Stimulated activated CD4-positive, alpha-beta T cell treated with anti-CD3 and anti-CD28 coated beads, Interleukin-1b, Interleukin-23, amount 100 ng/mL, for 24 hours (primary cell): ENCODE data around the gene URAD.

Source experiments
- DNase-seq, 4 experiments: peaks; one replicate each; pipeline ENCODE4 v3.0.0-alpha.2; 2020; ENCODE audit warnings: low read depth in 4 of 4, low spot score in 1 of 4

URAD gene

GRCh38 chr13:28000567-28000966 is 12.1 kb upstream of the URAD start:
- DNase-seq = no peak

- no peak for DNase-seq
Measured at GRCh38 chr13:27997904-27998522, 9.5 kb upstream of the URAD start.

- no peak for DNase-seq
Measured at GRCh38 chr13:27991881-27992280, 3.4 kb upstream of the URAD start.

- DNase-seq = no peak
Measured at GRCh38 chr13:27985600-27985999, 2.9 kb downstream of the URAD start.

GRCh38 chr13:27982361-27982760 is 6.1 kb downstream of the URAD start:
- DNase-seq = no peak

- no peak for DNase-seq
Measured at GRCh38 chr13:27981006-27981708, 7.3 kb downstream of the URAD start.

GRCh38 chr13:27980280-27980998 is 8.1 kb downstream of the URAD start:
- no peak for DNase-seq

GRCh38 chr13:27979765-27980279 is 8.7 kb downstream of the URAD start:
- DNase-seq = no peak

GRCh38 chr13:27979001-27979643 is 9.4 kb downstream of the URAD start:
- no peak for DNase-seq

- no peak for DNase-seq
Measured at GRCh38 chr13:27978301-27978968, 10.1 kb downstream of the URAD start.

GRCh38 chr13:27977476-27978300 is 10.8 kb downstream of the URAD start:
- no peak for DNase-seq

- DNase-seq = no peak
Measured at GRCh38 chr13:27976362-27977091, 12.0 kb downstream of the URAD start.

GRCh38 chr13:27975564-27976361 is 12.7 kb downstream of the URAD start:
- no peak for DNase-seq

- no peak for DNase-seq
Measured at GRCh38 chr13:27973961-27974662, 14.4 kb downstream of the URAD start.

- DNase-seq = no peak
Measured at GRCh38 chr13:27973291-27973690, 15.2 kb downstream of the URAD start.

- no peak for DNase-seq
Measured at GRCh38 chr13:27972478-27972820, 16.0 kb downstream of the URAD start.

GRCh38 chr13:27971776-27972477 is 16.6 kb downstream of the URAD start:
- DNase-seq = no peak

- DNase-seq = no peak
Measured at GRCh38 chr13:27971236-27971645, 17.3 kb downstream of the URAD start.
